Stromal cell of bone marrow (primary cell): Measurements from ENCODE around the gene MYH16.
A peak's percentile ranks its signal among the peaks of the same experiment; 100 is the strongest.
"Not testable (repeated sequence)": the region's sequence is repeated elsewhere in the genome, so short reads cannot be mapped to it uniquely, and the experiment has no call there.

Experiments
- DNase-seq: peaks from one replicate; pipeline ENCODE4 v3.0.0-alpha.2; 2012; ENCODE audit warnings: low read depth

MYH16 gene

GRCh38 chr7:99272476-99273045, at the start of gene MYH16:
TSS of gene MYH16 (plus strand) at chr7:99272839.
- no peak for DNase-seq

- DNase-seq: peak; percentile 14
Measured at GRCh38 chr7:99224263-99224898, 48.3 kb upstream of the MYH16 start.

GRCh38 chr7:99224899-99225265, 47.8 kb upstream of the MYH16 start:
- DNase-seq: no peak

GRCh38 chr7:99229234-99229633, 43.4 kb upstream of the MYH16 start:
- no peak for DNase-seq

- DNase-seq: no peak
Measured at GRCh38 chr7:99232082-99232770, 40.4 kb upstream of the MYH16 start.

- not testable (repeated sequence) for DNase-seq
Measured at GRCh38 chr7:99232955-99233354, 39.7 kb upstream of the MYH16 start.

GRCh38 chr7:99234185-99234584, 38.5 kb upstream of the MYH16 start:
- DNase-seq: no peak

- no peak for DNase-seq
Measured at GRCh38 chr7:99235925-99236324, 36.7 kb upstream of the MYH16 start.

GRCh38 chr7:99237876-99238275, 34.8 kb upstream of the MYH16 start:
- not testable (repeated sequence) for DNase-seq

- no peak for DNase-seq
Measured at GRCh38 chr7:99238558-99239341, 33.9 kb upstream of the MYH16 start.

- DNase-seq: no peak
Measured at GRCh38 chr7:99242682-99243081, 30.0 kb upstream of the MYH16 start.

- no peak for DNase-seq
Measured at GRCh38 chr7:99243751-99244337, 28.8 kb upstream of the MYH16 start.

GRCh38 chr7:99244939-99245338, 27.7 kb upstream of the MYH16 start:
- DNase-seq: peak; percentile 31

GRCh38 chr7:99248391-99249095, 24.1 kb upstream of the MYH16 start:
- DNase-seq: no peak

GRCh38 chr7:99249985-99250575, 22.6 kb upstream of the MYH16 start:
- DNase-seq: no peak

GRCh38 chr7:99252166-99252895, 20.3 kb upstream of the MYH16 start:
- DNase-seq: no peak

- DNase-seq: no peak
Measured at GRCh38 chr7:99253369-99253768, 19.3 kb upstream of the MYH16 start.

GRCh38 chr7:99254390-99254789, 18.2 kb upstream of the MYH16 start:
- DNase-seq: no peak

- DNase-seq: no peak
Measured at GRCh38 chr7:99255463-99255862, 17.2 kb upstream of the MYH16 start.

- DNase-seq: no peak
Measured at GRCh38 chr7:99257065-99257464, 15.6 kb upstream of the MYH16 start.

GRCh38 chr7:99257675-99258074, 15.0 kb upstream of the MYH16 start:
- DNase-seq: no peak
